Activated naive CD4-positive, alpha-beta T cell treated with anti-CD3 and anti-CD28 coated beads, Interleukin-2, amount 50 U/mL, for 72 hours (primary cell): Measurements from ENCODE around the gene SUMO3. TPM values are rescaled to one million over a fixed set of nuclear protein-coding genes. Genes with fewer than 3 reads are reported as not detected.
A peak's percentile ranks its signal among the peaks of the same experiment; 100 is the strongest.

Source experiments
- ATAC-seq, 2 donors: fragments of 150-1000 bp; cut with Tn5 transposase; 2 replicates each; pipeline ENCODE4 v1.10.0; 2021; ENCODE audit warnings: mild to moderate bottlenecking in 2 of 2, moderate library complexity in 2 of 2
- DNase-seq, 2 donors: peaks; one replicate each; pipeline ENCODE4 v3.0.0; 2021 to 2022; ENCODE audit warnings: low spot score in 2 of 2
- H3K27ac Mint-ChIP-seq, 2 donors: one replicate each; pipeline ENCODE4 v1.8.0; 2022; ENCODE audit warnings: mild to moderate bottlenecking in 2 of 2, mixed read lengths in 2 of 2
- H3K36me3 Mint-ChIP-seq, 2 donors: one replicate each; pipeline ENCODE4 v1.8.0; 2022; ENCODE audit warnings: mixed read lengths in 2 of 2
- H3K9me3 Mint-ChIP-seq, 2 donors: one replicate each; pipeline ENCODE4 v1.8.0; 2022; ENCODE audit warnings: mixed read lengths in 2 of 2
- total RNA-seq, 2 donors: library from RNA; stranded (reverse); gene quantifications; one replicate each; pipeline ENCODE4 v1.2.3, GENCODE V29; 2022

The SUMO3 gene
- total RNA-seq, 2 donors from 2014 or later: 72.8 to 81.2 TPM

- peaks cover 0 to 31% of the 10 kb centered on the region in 2 donors for H3K36me3 Mint-ChIP-seq
Measured at GRCh38 chr21:44818640-44819011, 764 bp upstream of the SUMO3 start.

GRCh38 chr21:44817506-44817880 lies 369 bp downstream of the SUMO3 start:
- H3K27ac Mint-ChIP-seq: peak overlapping the region in 1 of 2 donors; percentile 83
- ATAC-seq (peak; percentile 77 to 90), DNase-seq (peak; percentile 89 to 95)
- H3K9me3 Mint-ChIP-seq: peaks cover 0 to 19% of the 10 kb centered on the region in 2 donors
- H3K36me3 Mint-ChIP-seq: peaks cover 0 to 20% of the 10 kb centered on the region in 2 donors

More at GRCh38 chr21:44818640-44819011, 764 bp upstream of the SUMO3 start:
- H3K27ac Mint-ChIP-seq: no peak overlapping the region
- ATAC-seq (no peak), DNase-seq (no peak)
- H3K9me3 Mint-ChIP-seq: peaks cover 10 to 30% of the 10 kb centered on the region in 2 donors

- peak in 1 of 2 donors; percentile 45 for DNase-seq
- Mint-ChIP-seq H3K27ac (peak overlapping the region in 1 of 2 donors; percentile 83), H3K9me3 (peaks cover 0 to 13% of the 10 kb centered on the region in 2 donors)
Measured at GRCh38 chr21:44816761-44817505, 929 bp downstream of the SUMO3 start.

GRCh38 chr21:44815852-44816628 lies 1.8 kb downstream of the SUMO3 start:
- Mint-ChIP-seq H3K36me3 (peaks cover 3 to 11% of the 10 kb centered on the region in 2 donors), H3K27ac (peak overlapping the region in 1 of 2 donors; percentile 83), H3K9me3 (peaks cover 0 to 10% of the 10 kb centered on the region in 2 donors)
- DNase-seq: no peak
- no peak for ATAC-seq

More at GRCh38 chr21:44816761-44817505, 929 bp downstream of the SUMO3 start:
- no peak for ATAC-seq
- H3K36me3 Mint-ChIP-seq: peaks cover 0 to 14% of the 10 kb centered on the region in 2 donors

GRCh38 chr21:44815225-44815624 lies 2.6 kb downstream of the SUMO3 start:
- DNase-seq (no peak), ATAC-seq (no peak)
- Mint-ChIP-seq H3K9me3 (peaks cover 0 to 9% of the 10 kb centered on the region in 2 donors), H3K27ac (peak overlapping the region in 1 of 2 donors; percentile 22), H3K36me3 (peaks cover 7 to 9% of the 10 kb centered on the region in 2 donors)

- peaks cover 3 to 7% of the 10 kb centered on the region in 2 donors for H3K36me3 Mint-ChIP-seq
- no peak for DNase-seq
- H3K9me3 Mint-ChIP-seq: peaks cover 0 to 2% of the 10 kb centered on the region in 2 donors
- no peak for ATAC-seq
- no peak overlapping the region for H3K27ac Mint-ChIP-seq
Measured at GRCh38 chr21:44814498-44815023, 3.3 kb downstream of the SUMO3 start.

GRCh38 chr21:44813727-44814126 lies 4.1 kb downstream of the SUMO3 start:
- H3K36me3 Mint-ChIP-seq: peaks cover 0 to 7% of the 10 kb centered on the region in 2 donors

GRCh38 chr21:44813149-44813548 lies 4.7 kb downstream of the SUMO3 start:
- H3K36me3 Mint-ChIP-seq: peaks cover 0 to 7% of the 10 kb centered on the region in 2 donors
- no peak for ATAC-seq
- peak overlapping the region in 1 of 2 donors; percentile 53 for H3K27ac Mint-ChIP-seq
- H3K9me3 Mint-ChIP-seq: no peaks in the 10 kb centered on the region
- no peak for DNase-seq

More at GRCh38 chr21:44813727-44814126, 4.1 kb downstream of the SUMO3 start:
- Mint-ChIP-seq H3K27ac (no peak overlapping the region), H3K9me3 (no peaks in the 10 kb centered on the region)
- DNase-seq (no peak), ATAC-seq (no peak)

GRCh38 chr21:44812640-44813039 lies 5.2 kb downstream of the SUMO3 start:
- ATAC-seq: no peak

GRCh38 chr21:44810779-44811178 lies 7.1 kb downstream of the SUMO3 start:
- no peak for DNase-seq
- no peak for ATAC-seq
- H3K9me3 Mint-ChIP-seq: no peaks in the 10 kb centered on the region
- H3K27ac Mint-ChIP-seq: no peak overlapping the region
- H3K36me3 Mint-ChIP-seq: peaks cover under 1 to 7% of the 10 kb centered on the region in 2 donors

More at GRCh38 chr21:44812640-44813039, 5.2 kb downstream of the SUMO3 start:
- peaks cover 0 to 7% of the 10 kb centered on the region in 2 donors for H3K36me3 Mint-ChIP-seq
- DNase-seq: no peak
- H3K9me3 Mint-ChIP-seq: no peaks in the 10 kb centered on the region
- peak overlapping the region in 1 of 2 donors; percentile 53 for H3K27ac Mint-ChIP-seq

- DNase-seq (no peak), ATAC-seq (no peak)
- peaks cover 26 to 38% of the 10 kb centered on the region in 2 donors for H3K36me3 Mint-ChIP-seq
- no peaks in the 10 kb centered on the region for H3K9me3 Mint-ChIP-seq
- no peak overlapping the region for H3K27ac Mint-ChIP-seq
Measured at GRCh38 chr21:44805859-44806258, 12.0 kb downstream of the SUMO3 start.

GRCh38 chr21:44805226-44805625 lies 12.6 kb downstream of the SUMO3 start:
- Mint-ChIP-seq H3K27ac (peak overlapping the region in 1 of 2 donors; percentile 75), H3K9me3 (no peaks in the 10 kb centered on the region), H3K36me3 (peaks cover 28 to 41% of the 10 kb centered on the region in 2 donors)
- ATAC-seq (no peak), DNase-seq (no peak)

GRCh38 chr21:44804762-44805161 lies 13.1 kb downstream of the SUMO3 start:
- ATAC-seq: no peak
- H3K36me3 Mint-ChIP-seq: peaks cover 31 to 43% of the 10 kb centered on the region in 2 donors
- no peak for DNase-seq
- H3K9me3 Mint-ChIP-seq: no peaks in the 10 kb centered on the region
- H3K27ac Mint-ChIP-seq: peak overlapping the region in 1 of 2 donors; percentile 75

- no peak for DNase-seq
- H3K9me3 Mint-ChIP-seq: no peaks in the 10 kb centered on the region
- ATAC-seq: no peak
- no peak overlapping the region for H3K27ac Mint-ChIP-seq
- H3K36me3 Mint-ChIP-seq: peaks cover 36 to 51% of the 10 kb centered on the region in 2 donors
Measured at GRCh38 chr21:44803651-44804050, 14.2 kb downstream of the SUMO3 start.

GRCh38 chr21:44802396-44803153 lies 15.3 kb downstream of the SUMO3 start:
- ATAC-seq: peak; percentile 1 to 8
- H3K36me3 Mint-ChIP-seq: peaks cover 36 to 55% of the 10 kb centered on the region in 2 donors

More at GRCh38 chr21:44802396-44803153, 15.3 kb downstream of the SUMO3 start:
- DNase-seq: no peak
- no peaks in the 10 kb centered on the region for H3K9me3 Mint-ChIP-seq
- peak overlapping the region; percentile 86 to 88 for H3K27ac Mint-ChIP-seq
